ENCODE results near the gene TMEM95. TPM values are rescaled to one million over a fixed set of nuclear protein-coding genes. Genes with fewer than 3 reads are reported as not detected.
A peak's percentile ranks its signal among the peaks of the same experiment; 100 is the strongest.

TMEM95 gene
- total RNA-seq, 2 donors from 2014 or later, result not detected

DNA sequence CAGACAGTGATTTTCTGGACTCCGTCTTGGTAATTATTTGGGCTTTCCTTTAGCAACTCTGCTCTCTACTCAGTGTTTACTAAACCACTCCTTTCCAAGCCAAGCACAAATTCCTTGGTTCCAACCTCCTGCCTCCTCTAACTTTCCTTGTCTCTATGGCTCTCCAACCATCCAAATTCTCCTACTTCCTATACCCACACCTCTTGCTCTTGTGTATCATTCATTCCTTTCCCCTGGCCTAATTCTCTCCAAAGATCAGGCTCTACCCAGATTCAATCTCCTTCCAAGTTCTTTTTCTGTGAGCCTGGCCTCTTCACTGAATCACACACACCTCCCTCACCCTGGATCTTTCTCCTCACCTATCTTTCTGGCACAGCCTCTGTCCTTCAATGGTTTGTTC is 26.9 kb upstream of the TMEM95 start:
- no peaks in the 10 kb centered on the region for H3K27me3 ChIP-seq (ENCODE audit: control insufficient read depth, insufficient read depth, low read length, poor library complexity, severe bottlenecking)
- H3K4me1 ChIP-seq (ENCODE audit: control insufficient read depth, insufficient read depth, low read length), result no peaks in the 10 kb centered on the region
- TF ChIP-seq, protein P1, sequence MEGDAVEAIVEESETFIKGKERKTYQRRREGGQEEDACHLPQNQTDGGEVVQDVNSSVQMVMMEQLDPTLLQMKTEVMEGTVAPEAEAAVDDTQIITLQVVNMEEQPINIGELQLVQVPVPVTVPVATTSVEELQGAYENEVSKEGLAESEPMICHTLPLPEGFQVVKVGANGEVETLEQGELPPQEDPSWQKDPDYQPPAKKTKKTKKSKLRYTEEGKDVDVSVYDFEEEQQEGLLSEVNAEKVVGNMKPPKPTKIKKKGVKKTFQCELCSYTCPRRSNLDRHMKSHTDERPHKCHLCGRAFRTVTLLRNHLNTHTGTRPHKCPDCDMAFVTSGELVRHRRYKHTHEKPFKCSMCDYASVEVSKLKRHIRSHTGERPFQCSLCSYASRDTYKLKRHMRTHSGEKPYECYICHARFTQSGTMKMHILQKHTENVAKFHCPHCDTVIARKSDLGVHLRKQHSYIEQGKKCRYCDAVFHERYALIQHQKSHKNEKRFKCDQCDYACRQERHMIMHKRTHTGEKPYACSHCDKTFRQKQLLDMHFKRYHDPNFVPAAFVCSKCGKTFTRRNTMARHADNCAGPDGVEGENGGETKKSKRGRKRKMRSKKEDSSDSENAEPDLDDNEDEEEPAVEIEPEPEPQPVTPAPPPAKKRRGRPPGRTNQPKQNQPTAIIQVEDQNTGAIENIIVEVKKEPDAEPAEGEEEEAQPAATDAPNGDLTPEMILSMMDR (conservative IDR thresholded peaks at IDR 0.05), result no peak
- peak overlapping the region; percentile 82 for H3K4me3 ChIP-seq (ENCODE audit: low read length)
- peaks cover 24% of the 10 kb centered on the region for H3K36me3 ChIP-seq (ENCODE audit: control insufficient read depth, insufficient read depth, low read length)
- Mint-ChIP-seq H3K4me3 (peak overlapping the region; percentile 81), H3K9me3 (no peaks in the 10 kb centered on the region), H3K27me3 (ENCODE audit: insufficient read depth) (no peaks in the 10 kb centered on the region), H3K4me1 (peaks cover 10% of the 10 kb centered on the region), H3K27ac (no peak overlapping the region), H3K36me3 (ENCODE audit: low read depth) (peaks cover 16% of the 10 kb centered on the region)
- no peak overlapping the region for H3K27ac ChIP-seq (ENCODE audit: low read depth, low read length)
- DNase-seq, result no peak
- WGBS, 2 experiments (ENCODE audit: insufficient coverage in 1 of 2, insufficient read length in 1 of 2), result 92 to 100% methylated on average over 1 of the region's 1 CpG
- no peaks in the 10 kb centered on the region for H3K9me3 ChIP-seq (ENCODE audit: control insufficient read depth, low read length)
- no peak overlapping the region for H3K9ac ChIP-seq (ENCODE audit: extremely low read depth, low read length, poor library complexity, severe bottlenecking)

DNA sequence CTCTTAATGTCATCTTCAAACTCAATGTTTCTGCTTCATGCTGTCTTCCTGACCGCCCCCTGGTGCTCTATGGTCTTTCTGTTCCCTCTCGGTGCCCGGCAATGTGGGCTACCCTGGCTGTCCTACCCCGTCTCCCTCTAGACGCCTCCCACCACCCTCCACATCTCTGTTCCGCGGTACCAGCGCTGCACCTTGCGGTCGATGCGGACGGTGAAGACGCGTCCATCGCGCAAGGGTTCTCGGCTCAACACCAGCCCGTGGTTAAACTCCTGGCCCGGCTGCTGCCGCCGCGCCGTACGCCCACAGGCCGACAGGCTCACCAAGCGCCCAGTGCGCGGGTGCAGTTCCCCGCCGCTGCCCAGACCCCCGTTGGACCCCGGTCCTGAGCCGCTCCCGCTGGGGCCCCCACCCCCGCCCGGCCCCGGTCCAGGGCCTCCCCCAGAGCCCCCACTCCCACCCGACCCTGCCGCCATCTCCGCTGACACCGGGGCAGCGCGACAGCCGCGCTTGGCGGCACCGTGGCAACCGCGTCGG is 26.0 kb upstream of the TMEM95 start, which contains the start of gene NEURL4:
TSS of gene NEURL4 (minus strand) at position 496 of the 534 bp plus-strand sequence. CDS start at position 473, 23 bp downstream.
- peaks cover 12% of the 10 kb centered on the region for H3K36me3 Mint-ChIP-seq (ENCODE audit: low read depth)
- TF ChIP-seq, protein P1 (conservative IDR thresholded peaks at IDR 0.05), result no peak
- peaks cover 16% of the 10 kb centered on the region for H3K36me3 ChIP-seq (ENCODE audit: control insufficient read depth, insufficient read depth, low read length)
- 0 to 3% methylated on average over 4 to 50 of the region's 50 CpGs for WGBS, 2 experiments (ENCODE audit: insufficient coverage in 1 of 2, insufficient read length in 1 of 2)
- H3K27ac ChIP-seq (ENCODE audit: low read depth, low read length), result peak within 1 kb of the TSS; percentile 98
- no peaks in the 10 kb centered on the region for H3K9me3 ChIP-seq (ENCODE audit: control insufficient read depth, low read length)
- H3K4me1 Mint-ChIP-seq, result peaks cover 10% of the 10 kb centered on the region
- peak within 1 kb of the TSS; percentile 71 for H3K9ac ChIP-seq (ENCODE audit: extremely low read depth, low read length, poor library complexity, severe bottlenecking)
- no peaks in the 10 kb centered on the region for H3K27me3 Mint-ChIP-seq (ENCODE audit: insufficient read depth)
- no peak for DNase-seq
- H3K27ac Mint-ChIP-seq, result peak within 1 kb of the TSS; percentile 96
- no peaks in the 10 kb centered on the region for H3K27me3 ChIP-seq (ENCODE audit: control insufficient read depth, insufficient read depth, low read length, poor library complexity, severe bottlenecking)
- H3K4me1 ChIP-seq (ENCODE audit: control insufficient read depth, insufficient read depth, low read length), result no peaks in the 10 kb centered on the region
- no peaks in the 10 kb centered on the region for H3K9me3 Mint-ChIP-seq
- peak within 1 kb of the TSS; percentile 82 for H3K4me3 ChIP-seq (ENCODE audit: low read length)
- H3K4me3 Mint-ChIP-seq, result peak within 1 kb of the TSS; percentile 81

DNA sequence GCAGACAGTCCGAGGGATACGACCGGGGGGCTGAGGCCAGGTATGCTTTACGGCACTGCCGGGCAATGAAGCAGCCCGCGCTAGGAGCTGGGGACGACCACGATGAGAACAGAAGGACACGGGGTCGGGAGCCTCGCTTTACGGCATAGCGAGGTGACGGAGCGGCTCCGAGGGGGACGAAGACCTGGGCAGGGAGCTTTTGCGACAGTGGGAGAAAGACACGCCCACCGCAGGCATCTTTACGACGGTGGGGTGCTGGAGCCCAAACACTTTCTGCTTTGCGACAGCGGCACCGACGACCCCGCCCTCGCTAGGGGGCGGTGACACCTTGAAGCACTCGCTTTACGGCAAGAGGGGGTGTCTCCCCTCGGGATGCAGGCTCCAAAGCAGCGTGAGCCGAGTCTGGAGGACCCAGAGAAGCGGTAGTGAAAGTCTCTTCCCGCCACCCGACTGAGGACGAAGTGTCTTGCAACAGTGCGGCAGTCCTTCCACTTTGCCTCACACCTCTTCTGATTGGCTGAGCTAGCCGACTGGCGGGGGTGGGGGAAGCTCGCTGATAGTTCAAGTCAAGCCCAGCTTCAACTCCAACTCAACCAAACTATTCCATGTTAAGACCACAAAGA is 25.5 kb upstream of the TMEM95 start:
- peak overlapping the region; percentile 96 for H3K27ac Mint-ChIP-seq
- peaks cover 10% of the 10 kb centered on the region for H3K4me1 Mint-ChIP-seq
- H3K36me3 Mint-ChIP-seq (ENCODE audit: low read depth), result peaks cover 7% of the 10 kb centered on the region
- H3K4me3 Mint-ChIP-seq, result peak overlapping the region; percentile 81
- Histone ChIP-seq H3K36me3 (ENCODE audit: control insufficient read depth, insufficient read depth, low read length) (peaks cover 10% of the 10 kb centered on the region), H3K9me3 (ENCODE audit: control insufficient read depth, low read length) (no peaks in the 10 kb centered on the region), H3K4me1 (ENCODE audit: control insufficient read depth, insufficient read depth, low read length) (no peaks in the 10 kb centered on the region), H3K27ac (ENCODE audit: low read depth, low read length) (peak overlapping the region; percentile 98), H3K4me3 (ENCODE audit: low read length) (peak overlapping the region; percentile 82), H3K9ac (ENCODE audit: extremely low read depth, low read length, poor library complexity, severe bottlenecking) (peak overlapping the region; percentile 71), H3K27me3 (ENCODE audit: control insufficient read depth, insufficient read depth, low read length, poor library complexity, severe bottlenecking) (no peaks in the 10 kb centered on the region)
- DNase-seq, result peak; percentile 100
- WGBS, 2 experiments (ENCODE audit: insufficient coverage in 1 of 2, insufficient read length in 1 of 2), result 0% methylated on average over 33 to 43 of the region's 43 CpGs
- H3K9me3 Mint-ChIP-seq, result no peaks in the 10 kb centered on the region
- H3K27me3 Mint-ChIP-seq (ENCODE audit: insufficient read depth), result no peaks in the 10 kb centered on the region
- TF ChIP-seq, protein P1 (conservative IDR thresholded peaks at IDR 0.05), result no peak
